GM12878 (cell line): Measurements from ENCODE around the gene CPNE5. TPM values are rescaled to one million over a fixed set of nuclear protein-coding genes. Genes with fewer than 3 reads are reported as not detected.

ENCODE experiments used
- ATAC-seq: fragments of 200-7000 bp; cut with Tn5 transposase; 3 replicates; pipeline ENCODE4 v1.9.1; 2020; ENCODE audit warnings: mild to moderate bottlenecking, moderate library complexity
- BruUV-seq: library from RNA; stranded (reverse); fragments of 400-500 nt; replicated peaks from 2 replicates; lab custom pipeline; 2021; lab: Mats Ljungman, UMichigan
- CTCF ChIA-PET: fragments of 300-600 bp; sonication (Branson Sonifier 250); formaldehyde crosslinking; extraction: SDS; loops from one replicate; lab custom pipeline; 2021; ENCODE audit warnings: inconsistent platforms; lab: Yijun Ruan, JAX
- POLR2A ChIA-PET: fragments of 350-600 bp; formaldehyde crosslinking; extraction: SDS; loops from one replicate; lab custom pipeline; 2021; ENCODE audit warnings: inconsistent platforms; lab: Charles Lee
- RAD21 ChIA-PET: fragments of 300-600 bp; sonication (Branson Sonifier 250); formaldehyde crosslinking; loops from one replicate; lab custom pipeline; 2023; ENCODE audit warnings: antibody characterized with exemption; ENCODE audit not compliant: unreplicated experiment; lab: Charles Lee
- SMC1A ChIA-PET: fragments of 300-600 bp; sonication (Branson Sonifier 250); formaldehyde crosslinking; loops from one replicate; lab custom pipeline; 2023; ENCODE audit not compliant: unreplicated experiment, uncharacterized antibody; lab: Charles Lee
- DNase-seq: peaks from one replicate; pipeline ENCODE4 v3.0.0-alpha.2; 2011; ENCODE audit warnings: low read depth, low spot score
- FAIRE-seq: peaks from 3 replicates; lab custom pipeline; 2011; peaks lifted over from hg19 to GRCh38; lab: Jason Lieb, UNC
- H2AFZ ChIP-seq: 2 replicates; pipeline ENCODE4 v1.6.0; 2011; ENCODE audit warnings: low read depth, low read length, control low read depth; ENCODE audit not compliant: control insufficient read depth
- H3K27ac ChIP-seq: 2 replicates; pipeline ENCODE4 v1.5.1; 2011; ENCODE audit warnings: control low read depth; ENCODE audit not compliant: control insufficient read depth, insufficient read depth
- H3K27me3 ChIP-seq, 2 experiments: replicated peaks in 1 of 2; 2 replicates each; pipeline versions ENCODE4 v1.6.0 to v1.6.1; 2011; ENCODE audit warnings: low read length in 1 of 2; ENCODE audit not compliant: control insufficient read depth in 2 of 2, insufficient read depth in 2 of 2
- H3K36me3 ChIP-seq, 2 experiments: 2 replicates each; pipeline ENCODE4 v1.5.1; 2011; ENCODE audit warnings: low read length in 1 of 2; ENCODE audit not compliant: control insufficient read depth in 2 of 2, insufficient read depth in 2 of 2
- H3K4me1 ChIP-seq: 2 replicates; pipeline ENCODE4 v1.6.1; 2011; ENCODE audit warnings: mild to moderate bottlenecking, low read length, moderate library complexity, mixed read lengths; ENCODE audit not compliant: control insufficient read depth, insufficient read depth
- H3K4me2 ChIP-seq: 2 replicates; pipeline ENCODE4 v1.6.0; 2011; ENCODE audit warnings: control low read depth; ENCODE audit not compliant: control insufficient read depth, insufficient read depth
- H3K4me3 ChIP-seq: fragments of 200-600 bp; sonication (generic); 2 replicates; pipeline ENCODE4 v1.5.1; 2016
- H3K79me2 ChIP-seq: 2 replicates; pipeline ENCODE4 v1.6.0; 2011; ENCODE audit warnings: low read length; ENCODE audit not compliant: control insufficient read depth, insufficient read depth
- H3K9ac ChIP-seq: 2 replicates; pipeline ENCODE4 v1.8.0; 2011; ENCODE audit warnings: low read length, control low read depth, mixed read lengths; ENCODE audit not compliant: control insufficient read depth, insufficient read depth
- H3K9me3 ChIP-seq: replicated peaks from 3 replicates; pipeline ENCODE4 v1.5.1; 2011; ENCODE audit warnings: mild to moderate bottlenecking, low read length; ENCODE audit not compliant: control insufficient read depth, insufficient read depth
- H4K20me1 ChIP-seq: 2 replicates; pipeline ENCODE4 v1.6.0; 2011; ENCODE audit not compliant: control insufficient read depth, insufficient read depth
- ATF7 ChIP-seq: fragments of 450-650 bp; IDR thresholded peaks from 2 replicates; pipeline ENCODE4 v1.6.1; 2016; ENCODE audit warnings: low read depth, mild to moderate bottlenecking
- IKZF1 ChIP-seq: fragments of 450-650 bp; conservative IDR thresholded peaks from 2 replicates; pipeline ENCODE4 v1.6.1; 2017; ENCODE audit warnings: antibody characterized with exemption, mild to moderate bottlenecking
- JUNB ChIP-seq: IDR thresholded peaks from 2 replicates; pipeline ENCODE4 v1.6.1; 2016; ENCODE audit warnings: antibody characterized with exemption, mild to moderate bottlenecking
- NR2C2 ChIP-seq: IDR thresholded peaks from 2 replicates; pipeline ENCODE4 v1.6.1; 2011; ENCODE audit warnings: borderline replicate concordance, low read depth; ENCODE audit not compliant: control insufficient read depth, insufficient read length
- SPI1 ChIP-seq: IDR thresholded peaks from 2 replicates; pipeline ENCODE4 v1.6.1; 2011; ENCODE audit warnings: low read depth, mild to moderate bottlenecking, low read length, moderate library complexity, borderline replicate concordance; ENCODE audit not compliant: insufficient read depth
- ZNF24 ChIP-seq: fragments of 450-650 bp; IDR thresholded peaks from 2 replicates; pipeline ENCODE4 v1.6.1; 2017; ENCODE audit warnings: antibody characterized with exemption, mild to moderate bottlenecking
- WGBS: methylation state at CpG from one replicate; pipeline ENCODE4 v1.1.6; 2016; ENCODE audit warnings: low lambda C conversion rate; ENCODE audit not compliant: insufficient replicate concordance, insufficient coverage; ENCODE audit errors: missing lambda C conversion rate; 5-methylcytosine and 5-hydroxymethylcytosine counted together
- in situ Hi-C: fragments of 300-500 bp; cut with MboI; formaldehyde crosslinking; loops from 9 replicates; pipeline ENCODE4 v1.14.3; 2018; ENCODE audit warnings: mixed read lengths
- intact Hi-C: fragments of 100-400 bp; cut with micrococcal nuclease; formaldehyde crosslinking; loops from one replicate; pipeline ENCODE4 v1.14.2; 2022; ENCODE audit not compliant: unreplicated experiment
- polyA plus RNA-seq, 11 experiments: library from polyadenylated mRNA; depleted of rRNA in 4 of 11; unstranded in 6 of 11; stranded (reverse) in 5 of 11; fragments of >200 nt; fragmentation: Nextera tagmentation in 4 of 11; fragmentation: Illumina TruSeq in 1 of 11; extraction: Ambion mirVana in 4 of 11; extraction: Trizol in 1 of 11; gene quantifications; 1 replicate in 1 of 11; 2 replicates in 10 of 11; pipeline versions ENCODE4 v1.2.1 to v1.2.3, GENCODE V29; 2011 to 2016; ENCODE audit warnings: inconsistent platforms in 2 of 11, missing spikeins in 2 of 11, low read depth in 1 of 11
- total RNA-seq, 4 experiments: library from RNA; depleted of rRNA in 3 of 4; stranded (reverse); fragments of >200 nt in 3 of 4; fragmentation: Illumina TruSeq in 1 of 4; extraction: Trizol in 1 of 4; gene quantifications; 2 replicates each; pipeline versions ENCODE4 v1.2.1 to v1.2.3, GENCODE V29; 2013 to 2021
- TF ChIP-seq, protein P1 (sequence below): fragments of 450-650 bp; IDR thresholded peaks from 2 replicates; pipeline ENCODE4 v1.6.1; 2017; ENCODE audit warnings: mild to moderate bottlenecking
- TF ChIP-seq, protein P2 (sequence below): fragments of 450-650 bp; IDR thresholded peaks from 2 replicates; pipeline ENCODE4 v1.6.1; 2017; ENCODE audit warnings: low read depth, mild to moderate bottlenecking, moderate library complexity

Gene CPNE5
- total and polyA plus RNA-seq, 10 of the 15 experiments (the other 5 are each of a cell fraction or from before 2014, with no cell fraction given), result 2.4 to 39.1 (median 18.2) TPM

DNA sequence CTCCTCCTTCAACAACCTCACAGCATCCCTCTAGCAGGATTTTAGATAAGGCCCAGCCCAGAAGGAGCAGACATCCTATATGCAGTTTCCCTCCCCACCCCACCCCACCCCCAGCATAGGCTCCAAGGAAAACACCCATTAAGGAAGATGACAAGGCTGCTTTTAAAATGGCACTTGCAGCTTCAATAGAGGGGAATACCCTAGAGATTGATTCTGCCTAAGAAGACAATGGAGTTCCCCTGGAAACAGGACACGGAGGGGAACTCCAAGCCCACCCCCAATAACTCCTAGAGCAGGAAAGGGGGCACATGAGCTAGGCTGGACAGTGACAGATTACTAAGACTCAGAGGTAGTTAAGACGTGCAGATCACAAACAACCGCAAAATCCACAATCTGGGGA, 34.7 kb downstream of the CPNE5 start:
- H2AFZ ChIP-seq, result no peak overlapping the region
- ChIA-PET RAD21 (no interaction called here), CTCF (interaction anchor here (1.1 to 1.7 kb wide), 2 partner anchors 39 to 46 kb away, joined by 3 to 4 read pairs; no protein-coding TSS in a partner anchor), SMC1A (no interaction called here), POLR2A (no interaction called here)
- no TSS peak for BruUV-seq
- TF ChIP-seq ZNF24, result no peak
- no peak for TF ChIP-seq JUNB
- no peak for TF ChIP-seq SPI1
- TF ChIP-seq, protein P1, sequence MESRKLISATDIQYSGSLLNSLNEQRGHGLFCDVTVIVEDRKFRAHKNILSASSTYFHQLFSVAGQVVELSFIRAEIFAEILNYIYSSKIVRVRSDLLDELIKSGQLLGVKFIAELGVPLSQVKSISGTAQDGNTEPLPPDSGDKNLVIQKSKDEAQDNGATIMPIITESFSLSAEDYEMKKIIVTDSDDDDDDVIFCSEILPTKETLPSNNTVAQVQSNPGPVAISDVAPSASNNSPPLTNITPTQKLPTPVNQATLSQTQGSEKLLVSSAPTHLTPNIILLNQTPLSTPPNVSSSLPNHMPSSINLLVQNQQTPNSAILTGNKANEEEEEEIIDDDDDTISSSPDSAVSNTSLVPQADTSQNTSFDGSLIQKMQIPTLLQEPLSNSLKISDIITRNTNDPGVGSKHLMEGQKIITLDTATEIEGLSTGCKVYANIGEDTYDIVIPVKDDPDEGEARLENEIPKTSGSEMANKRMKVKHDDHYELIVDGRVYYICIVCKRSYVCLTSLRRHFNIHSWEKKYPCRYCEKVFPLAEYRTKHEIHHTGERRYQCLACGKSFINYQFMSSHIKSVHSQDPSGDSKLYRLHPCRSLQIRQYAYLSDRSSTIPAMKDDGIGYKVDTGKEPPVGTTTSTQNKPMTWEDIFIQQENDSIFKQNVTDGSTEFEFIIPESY, result no peak
- TF ChIP-seq, protein P2, sequence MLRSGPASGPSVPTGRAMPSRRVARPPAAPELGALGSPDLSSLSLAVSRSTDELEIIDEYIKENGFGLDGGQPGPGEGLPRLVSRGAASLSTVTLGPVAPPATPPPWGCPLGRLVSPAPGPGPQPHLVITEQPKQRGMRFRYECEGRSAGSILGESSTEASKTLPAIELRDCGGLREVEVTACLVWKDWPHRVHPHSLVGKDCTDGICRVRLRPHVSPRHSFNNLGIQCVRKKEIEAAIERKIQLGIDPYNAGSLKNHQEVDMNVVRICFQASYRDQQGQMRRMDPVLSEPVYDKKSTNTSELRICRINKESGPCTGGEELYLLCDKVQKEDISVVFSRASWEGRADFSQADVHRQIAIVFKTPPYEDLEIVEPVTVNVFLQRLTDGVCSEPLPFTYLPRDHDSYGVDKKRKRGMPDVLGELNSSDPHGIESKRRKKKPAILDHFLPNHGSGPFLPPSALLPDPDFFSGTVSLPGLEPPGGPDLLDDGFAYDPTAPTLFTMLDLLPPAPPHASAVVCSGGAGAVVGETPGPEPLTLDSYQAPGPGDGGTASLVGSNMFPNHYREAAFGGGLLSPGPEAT, result no peak
- no peak for TF ChIP-seq ATF7
- TF ChIP-seq IKZF1, result no peak
- no peak for TF ChIP-seq NR2C2
- intact Hi-C loops, result no loop called here
- 48% methylated on average over 3 of the region's 3 CpGs for WGBS
- H3K9ac ChIP-seq, result no peak overlapping the region
- in situ Hi-C loops, result no loop called here
- H3K36me3 ChIP-seq, result no peaks in the 10 kb centered on the region
- FAIRE-seq (no peak), DNase-seq (no peak), ATAC-seq (no peak; the same call in 2 of the 3 replicates)
- H3K9me3 ChIP-seq, result no peaks in the 10 kb centered on the region
- no peaks in the 10 kb centered on the region; a peak in 2 of 4 replicates for H3K27me3 ChIP-seq
- H3K4me1 ChIP-seq, result no peaks in the 10 kb centered on the region
- no peak overlapping the region for H3K4me2 ChIP-seq
- H4K20me1 ChIP-seq, result no peaks in the 10 kb centered on the region
- H3K27ac ChIP-seq, result no peak overlapping the region
- no peaks in the 10 kb centered on the region for H3K79me2 ChIP-seq
- H3K4me3 ChIP-seq, result no peak overlapping the region
